HG02642 (cell line): ENCODE measurements around the gene HTR4.
A peak's percentile ranks its signal among the peaks of the same experiment; 100 is the strongest.
"Not testable (repeated sequence)": the region's sequence is repeated elsewhere in the genome, so short reads cannot be mapped to it uniquely, and the experiment has no call there.

Experiments
- ATAC-seq: cut with Tn5 transposase; IDR thresholded peaks from one replicate; pipeline ENCODE4 v1.9.1; 2021; ENCODE audit warnings: mild to moderate bottlenecking; ENCODE audit not compliant: unreplicated experiment, poor library complexity

The HTR4 gene, protein sequence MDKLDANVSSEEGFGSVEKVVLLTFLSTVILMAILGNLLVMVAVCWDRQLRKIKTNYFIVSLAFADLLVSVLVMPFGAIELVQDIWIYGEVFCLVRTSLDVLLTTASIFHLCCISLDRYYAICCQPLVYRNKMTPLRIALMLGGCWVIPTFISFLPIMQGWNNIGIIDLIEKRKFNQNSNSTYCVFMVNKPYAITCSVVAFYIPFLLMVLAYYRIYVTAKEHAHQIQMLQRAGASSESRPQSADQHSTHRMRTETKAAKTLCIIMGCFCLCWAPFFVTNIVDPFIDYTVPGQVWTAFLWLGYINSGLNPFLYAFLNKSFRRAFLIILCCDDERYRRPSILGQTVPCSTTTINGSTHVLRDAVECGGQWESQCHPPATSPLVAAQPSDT

DNA sequence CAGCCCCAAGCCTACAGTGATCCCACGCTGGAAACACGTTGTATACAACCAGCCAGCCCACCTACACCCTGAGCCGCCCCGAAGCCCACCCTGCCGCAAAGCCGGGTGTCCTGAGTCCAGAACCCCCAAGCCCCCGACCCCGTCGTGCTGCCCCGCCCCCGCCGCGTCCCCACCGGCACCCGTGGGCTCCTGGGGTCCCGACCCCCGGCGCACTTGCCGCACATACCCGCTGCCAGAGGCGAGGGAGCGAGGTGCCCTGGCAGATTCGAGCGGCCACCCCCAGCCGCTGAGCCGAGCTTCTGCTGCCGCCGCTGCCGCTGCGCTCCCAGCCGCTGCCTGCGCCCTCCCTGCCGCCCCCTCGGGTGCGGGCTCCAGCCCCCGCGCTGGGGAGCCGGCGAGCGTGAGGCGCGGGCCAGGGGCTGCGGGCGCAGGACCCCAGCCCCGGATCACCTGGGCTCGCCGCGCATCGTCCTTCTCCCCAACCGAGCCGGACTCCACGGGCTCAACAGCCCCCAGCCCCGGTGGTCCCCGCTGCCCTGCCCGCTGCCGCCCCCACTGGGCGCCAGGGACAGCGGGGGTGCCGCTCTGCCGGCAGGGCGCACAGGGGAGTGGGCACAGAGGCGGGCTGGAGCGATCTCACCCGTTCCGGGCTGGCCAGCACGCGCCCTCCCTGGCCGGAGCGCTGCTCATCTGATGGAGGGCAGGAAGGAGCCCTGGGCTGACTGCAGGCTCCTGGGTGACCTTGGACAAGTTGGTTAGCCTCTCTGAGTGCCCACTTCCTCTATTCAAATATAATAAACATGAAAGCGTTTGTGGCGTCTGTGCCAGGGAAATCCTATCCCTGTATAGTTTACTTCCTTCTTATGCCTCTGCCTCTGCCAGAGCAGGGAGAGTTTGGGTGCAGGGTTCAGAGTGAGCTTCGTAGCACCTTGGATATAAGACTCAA lies at the start of gene HTR4:
HTR4 (minus strand) TSS at position 692 of the 946 bp plus-strand sequence. CDS start 17,513 bp downstream, outside the sequence.
- ATAC-seq, result no peak

DNA sequence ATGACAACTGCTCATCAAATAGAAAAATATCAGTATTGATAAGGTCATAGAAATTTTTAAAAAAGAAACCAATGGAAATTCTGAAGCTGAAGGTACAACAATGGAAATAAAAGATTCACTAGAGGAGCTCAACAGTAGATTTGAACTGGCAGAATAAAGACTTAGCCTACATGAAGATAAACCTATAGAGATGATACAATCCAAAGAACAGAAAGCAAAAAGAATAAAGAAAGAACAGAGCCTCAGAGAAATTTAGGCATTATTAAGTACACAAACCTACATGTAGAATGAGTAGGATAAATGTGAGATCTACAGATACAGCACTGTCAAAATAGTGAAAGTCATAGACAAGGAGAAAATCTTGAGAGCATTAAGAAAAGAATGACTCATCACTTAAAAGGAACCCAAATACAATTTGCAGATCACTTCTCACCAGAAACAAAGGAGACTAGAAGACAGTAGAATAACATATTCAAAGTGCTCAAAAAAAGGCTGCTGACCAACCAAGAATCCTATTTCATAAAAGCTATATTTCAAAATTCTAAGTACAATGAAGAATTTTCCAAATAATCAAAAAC lies 47.8 kb upstream of the HTR4 start:
- no peak for ATAC-seq

DNA sequence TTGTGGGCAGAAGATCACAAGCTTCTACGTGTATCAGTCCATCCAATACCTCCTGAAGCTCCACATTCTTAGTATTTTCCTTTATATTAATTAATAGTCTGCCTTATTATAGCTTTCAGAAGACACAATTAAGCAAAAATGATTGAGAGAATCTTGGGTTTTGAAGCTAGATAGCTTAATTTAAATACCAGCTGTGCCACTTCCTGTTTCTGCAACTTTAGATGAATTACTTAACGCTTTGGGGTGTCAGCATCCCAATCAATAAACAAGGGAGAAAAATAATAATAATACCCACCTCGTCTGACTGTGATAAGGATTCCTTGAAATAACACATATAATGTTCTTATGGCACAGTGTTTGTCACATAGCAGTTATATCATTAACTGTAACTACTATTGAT lies 44.7 kb upstream of the HTR4 start:
- ATAC-seq, result no peak

DNA sequence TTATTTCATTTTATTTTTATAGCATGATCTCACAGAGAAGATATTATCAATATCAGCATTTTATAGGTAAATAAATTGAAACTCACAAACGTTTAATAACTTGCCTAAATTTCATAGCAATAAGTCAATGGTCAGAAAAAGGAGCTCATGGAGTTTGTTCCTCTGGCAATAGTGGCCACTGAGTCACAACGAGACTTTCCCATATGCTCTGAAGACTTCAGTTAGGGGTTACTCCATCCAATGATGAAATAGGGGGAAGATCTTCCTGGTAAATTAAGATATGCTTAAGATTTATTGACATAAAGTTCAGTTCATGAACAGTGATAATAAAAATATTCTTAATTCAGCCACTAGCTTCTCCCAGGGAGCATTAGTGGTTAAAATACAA lies 43.5 kb upstream of the HTR4 start:
- ATAC-seq, result no peak

DNA sequence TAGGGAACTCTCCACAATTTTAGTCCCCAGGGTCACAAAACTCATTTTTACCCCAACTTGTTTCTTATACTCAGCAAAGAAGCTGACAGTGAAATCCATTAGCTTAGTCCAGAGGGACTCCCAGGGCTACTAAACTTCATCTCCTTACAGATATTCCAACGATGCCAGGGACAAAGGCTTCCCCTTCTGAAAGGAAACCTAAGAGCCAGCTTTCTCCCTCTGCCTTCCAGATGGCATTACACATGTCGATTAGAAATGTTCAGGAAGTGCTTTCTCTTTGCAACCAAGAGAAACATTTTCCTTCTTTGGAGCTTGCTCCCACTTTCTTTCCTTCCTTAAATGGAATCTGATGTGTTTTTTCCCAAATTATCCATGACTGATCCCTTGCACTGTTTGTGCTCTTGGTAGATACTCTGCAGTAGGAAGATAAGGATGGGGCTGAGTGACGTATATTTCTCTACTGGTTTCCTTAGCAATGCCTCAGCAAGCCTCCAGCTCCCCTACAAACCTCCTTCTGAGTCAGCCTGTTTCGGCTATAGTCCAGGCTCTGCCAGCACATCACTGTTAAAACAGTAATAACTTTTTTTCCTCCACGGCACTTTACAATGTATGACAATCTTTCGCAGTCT lies 43.0 kb upstream of the HTR4 start:
- ATAC-seq, result no peak

DNA sequence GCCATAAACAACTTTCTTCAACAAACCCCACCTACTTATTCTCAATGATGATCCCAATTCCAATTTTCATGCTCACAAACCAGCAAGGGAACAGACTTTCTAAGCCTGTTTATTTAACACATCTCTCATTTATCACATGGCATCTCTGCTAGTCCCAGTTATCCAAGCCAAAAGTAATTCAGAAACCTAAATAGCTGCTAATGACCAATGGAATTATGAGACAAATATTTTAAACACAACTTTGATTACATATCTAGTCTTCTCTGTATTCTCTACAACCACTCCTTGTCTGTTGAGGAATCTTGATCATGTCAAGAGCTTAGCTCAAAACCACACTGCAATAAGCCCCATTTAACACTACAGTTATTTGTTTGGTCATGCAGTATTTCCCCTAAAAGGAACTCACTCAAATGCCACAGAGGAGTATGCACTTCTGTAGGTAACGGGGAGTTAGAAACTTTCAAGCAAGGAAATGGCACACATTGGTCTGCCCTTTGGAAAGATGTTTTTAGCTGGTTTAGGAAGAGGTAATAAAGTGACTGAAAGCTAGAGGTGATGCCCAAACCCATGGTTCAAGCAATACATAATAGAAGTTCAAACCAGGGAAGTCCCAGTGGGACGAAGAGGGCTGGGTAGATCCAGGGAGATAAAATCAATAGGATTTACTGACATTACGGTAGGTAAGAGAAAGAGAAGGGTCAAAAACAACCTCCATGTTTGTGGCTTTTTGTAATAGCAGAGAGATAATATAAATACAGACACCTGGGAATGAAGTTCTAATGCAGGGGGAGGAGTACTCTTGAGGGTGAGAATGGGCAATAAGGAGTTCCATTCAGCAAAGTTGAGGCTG lies 42.1 kb upstream of the HTR4 start:
- ATAC-seq, result no peak

DNA sequence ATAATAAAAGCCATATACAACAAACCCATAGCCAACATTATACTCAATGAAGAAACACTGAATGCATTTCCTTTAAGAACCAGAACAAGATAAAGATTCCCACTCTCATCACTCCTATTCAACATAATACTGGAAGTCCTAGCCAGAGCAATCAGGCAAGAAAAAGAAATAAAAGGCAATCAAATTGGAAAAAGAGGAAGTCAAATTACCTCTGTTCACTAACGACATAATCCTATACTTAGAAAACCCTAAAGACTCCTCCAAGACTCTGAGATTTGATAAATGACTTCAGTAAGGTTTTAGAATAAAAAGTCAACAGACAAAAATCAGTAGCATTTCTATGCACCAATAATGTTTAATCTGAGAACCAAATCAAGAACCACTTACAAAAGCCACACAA lies 36.6 kb upstream of the HTR4 start:
- no peak for ATAC-seq

DNA sequence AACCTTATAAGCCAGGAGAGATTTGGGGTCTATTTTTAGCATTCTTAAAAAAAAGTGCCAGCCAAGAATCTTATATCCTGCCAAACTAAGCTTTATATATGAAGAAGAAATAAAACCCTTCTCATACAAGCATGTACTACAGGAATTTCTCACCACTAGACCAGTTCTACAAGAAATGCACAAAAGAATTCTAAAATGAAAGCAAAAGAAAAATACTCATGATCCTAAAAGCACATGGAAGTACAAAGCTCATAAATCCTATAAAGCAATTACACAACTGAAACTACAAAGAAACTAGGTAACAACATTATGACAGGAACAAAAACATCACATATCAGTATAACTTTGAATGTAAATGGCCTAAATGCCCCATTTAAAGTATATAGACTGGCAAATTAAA lies 34.5 kb upstream of the HTR4 start:
- no peak for ATAC-seq

DNA sequence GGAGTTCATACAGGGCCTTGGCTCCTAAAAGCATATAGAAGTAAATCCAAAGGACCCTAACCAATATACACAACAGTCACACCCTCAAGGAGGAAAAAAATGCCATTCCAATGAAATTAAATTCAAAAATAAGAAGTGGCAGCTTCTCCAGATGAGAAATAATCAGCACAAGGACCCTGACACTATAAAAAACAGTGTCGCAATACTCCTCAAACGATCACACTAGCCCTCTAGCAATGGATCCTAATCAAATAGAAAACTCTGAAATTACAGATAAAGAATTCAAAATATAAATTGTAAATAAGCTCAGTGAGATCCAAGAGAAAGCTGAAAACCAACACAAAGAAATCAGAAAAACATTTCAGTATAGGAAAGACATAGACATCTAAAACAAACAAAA lies 33.5 kb upstream of the HTR4 start:
- ATAC-seq, result no peak

DNA sequence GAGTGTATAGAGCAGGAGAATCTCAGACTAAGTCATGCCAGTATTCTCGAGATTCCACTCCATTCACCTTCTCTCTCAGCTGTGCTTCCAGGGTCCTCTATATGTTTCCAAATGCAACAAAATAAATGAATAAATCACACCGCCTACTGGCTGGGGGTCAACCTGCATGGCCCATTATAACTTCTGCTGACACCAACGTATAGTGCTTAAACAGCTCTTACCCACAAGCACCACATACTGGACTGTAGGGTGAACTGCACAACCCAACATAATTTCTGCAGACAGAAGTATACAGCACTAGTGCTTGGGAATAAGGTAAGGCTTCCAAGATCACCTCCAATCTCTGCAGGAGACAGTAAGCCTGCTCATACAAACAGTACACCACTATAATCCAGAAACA lies 33.1 kb upstream of the HTR4 start:
- ATAC-seq, result peak; percentile 95

DNA sequence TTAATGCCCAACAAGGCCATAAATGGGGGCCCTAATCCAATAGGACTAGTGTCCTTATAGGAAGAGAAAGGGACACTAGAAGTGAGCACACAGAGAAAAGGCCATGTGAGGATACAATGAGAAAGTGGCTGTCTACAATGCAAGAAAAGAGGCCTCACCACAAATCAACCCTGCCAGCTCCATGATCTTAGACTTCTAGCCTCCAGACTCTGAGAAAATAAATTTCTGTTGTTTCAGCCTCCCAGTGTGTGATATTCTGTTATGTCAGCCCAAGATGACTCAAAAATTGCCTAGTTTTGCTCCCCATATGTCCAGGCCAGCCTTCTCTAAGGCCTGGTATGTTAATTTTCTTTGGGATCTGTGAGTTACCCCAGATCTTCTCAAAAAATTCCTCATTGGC lies 32.3 kb upstream of the HTR4 start:
- ATAC-seq, result no peak

DNA sequence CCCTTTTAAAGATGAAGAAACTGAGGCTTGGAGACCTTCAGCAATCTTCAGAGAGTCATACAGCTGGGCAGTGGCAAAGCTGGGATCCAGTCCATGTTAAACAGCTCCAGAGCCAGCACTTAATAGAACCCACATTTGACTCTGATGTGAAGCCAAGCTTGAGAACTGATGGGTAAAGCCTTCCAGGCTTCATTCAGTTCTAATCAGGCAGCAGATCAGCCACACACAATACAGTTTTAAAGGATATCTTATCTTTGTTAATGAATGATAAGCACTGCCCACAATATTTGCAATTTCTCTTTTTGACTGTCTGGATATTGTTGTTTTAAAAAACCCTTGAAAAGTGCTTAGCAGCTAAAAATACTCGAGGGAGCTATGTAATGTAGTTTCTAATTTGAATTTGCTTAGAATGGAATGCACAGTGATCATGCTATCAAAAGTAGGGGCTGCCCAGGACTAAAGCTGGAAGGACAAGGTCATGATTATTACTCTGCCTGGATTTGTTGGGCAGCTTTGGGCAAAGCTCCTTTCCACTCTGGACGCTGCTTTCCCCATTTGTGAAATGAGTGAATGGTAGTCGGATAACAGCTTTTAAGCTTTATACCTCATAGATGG lies 31.3 kb upstream of the HTR4 start:
- no peak for ATAC-seq

DNA sequence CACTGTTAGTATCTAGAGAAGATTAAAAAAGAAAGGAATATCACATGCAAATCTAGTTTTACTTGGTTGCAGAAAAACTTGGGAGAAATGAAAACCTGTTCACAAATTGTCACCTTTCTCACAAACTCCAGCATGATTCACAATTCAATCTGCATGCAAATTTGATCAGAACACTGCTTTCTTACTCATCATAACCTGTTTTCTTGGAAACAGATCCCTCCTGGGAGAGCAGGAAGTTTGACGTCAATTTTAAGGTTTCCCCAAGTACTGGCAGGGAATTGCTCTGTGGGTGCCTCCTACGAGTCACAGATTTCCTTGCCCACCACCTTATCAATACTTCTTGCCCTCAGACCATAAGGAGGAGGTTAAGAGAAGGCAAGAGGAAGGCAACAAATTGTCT lies 30.2 kb upstream of the HTR4 start:
- no peak for ATAC-seq

DNA sequence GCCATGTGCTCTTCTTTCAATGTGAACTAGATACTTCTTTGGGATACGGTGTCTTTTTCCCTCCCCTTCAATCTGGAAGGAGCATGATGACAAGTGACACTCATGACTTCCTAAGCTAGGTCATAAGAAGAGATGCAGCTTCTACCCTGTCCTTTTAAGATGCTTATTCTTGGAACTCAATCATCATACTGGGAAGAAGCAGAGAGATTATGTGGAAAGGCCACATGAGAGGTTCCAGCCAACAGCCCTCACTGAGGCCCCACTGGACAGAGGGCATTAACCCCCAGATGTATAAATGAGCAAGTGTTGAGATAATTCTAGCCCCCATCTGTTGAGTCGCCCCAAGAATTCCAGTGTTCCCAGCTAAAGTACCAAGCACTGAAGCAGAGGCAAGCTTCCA lies 29.3 kb upstream of the HTR4 start:
- no peak for ATAC-seq

DNA sequence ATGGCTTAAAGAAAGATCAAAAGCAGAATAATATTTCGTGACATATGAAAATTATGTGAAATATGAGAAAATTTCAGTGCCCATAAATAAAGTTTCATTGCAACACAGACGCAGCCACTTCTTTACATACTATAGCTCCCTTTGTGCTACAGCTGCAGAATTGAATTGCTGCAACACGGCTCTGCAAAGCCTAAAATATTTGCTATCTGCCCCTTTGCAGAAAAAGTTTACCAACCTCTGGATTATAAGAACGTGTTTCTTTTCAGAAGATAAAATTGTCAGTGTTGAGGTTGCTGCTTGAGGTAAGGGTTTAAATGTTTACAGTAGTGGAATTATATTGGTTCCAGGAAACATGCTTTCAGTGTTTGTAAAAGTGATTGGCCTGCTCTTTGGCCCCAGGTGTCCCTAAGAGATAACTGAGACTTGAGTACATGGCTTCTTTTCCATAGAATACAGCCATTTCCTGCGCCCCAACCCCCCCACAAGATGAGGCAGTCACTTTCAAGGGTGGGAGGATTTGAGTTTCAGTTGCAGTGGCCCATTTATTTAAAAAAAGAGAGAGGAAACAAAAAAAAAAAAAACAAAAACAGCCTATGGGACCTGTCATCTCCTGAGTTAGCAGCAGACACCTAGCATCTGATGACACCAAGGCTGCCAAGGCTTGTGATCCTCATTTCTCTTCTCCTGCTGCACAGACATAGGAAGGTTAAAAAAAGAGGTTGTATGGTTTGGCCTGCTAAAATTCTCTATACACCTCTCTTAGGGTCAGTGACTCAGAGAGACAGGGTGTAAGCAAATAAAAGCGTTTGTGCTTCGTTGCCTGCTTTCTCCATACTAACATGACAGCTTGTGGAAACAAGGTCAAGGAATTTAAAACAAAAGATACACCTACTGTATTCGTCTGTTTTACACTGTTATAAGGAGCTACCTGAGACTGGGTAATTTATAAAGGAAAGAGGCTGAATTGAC lies 28.0 kb upstream of the HTR4 start:
- ATAC-seq, result no peak

DNA sequence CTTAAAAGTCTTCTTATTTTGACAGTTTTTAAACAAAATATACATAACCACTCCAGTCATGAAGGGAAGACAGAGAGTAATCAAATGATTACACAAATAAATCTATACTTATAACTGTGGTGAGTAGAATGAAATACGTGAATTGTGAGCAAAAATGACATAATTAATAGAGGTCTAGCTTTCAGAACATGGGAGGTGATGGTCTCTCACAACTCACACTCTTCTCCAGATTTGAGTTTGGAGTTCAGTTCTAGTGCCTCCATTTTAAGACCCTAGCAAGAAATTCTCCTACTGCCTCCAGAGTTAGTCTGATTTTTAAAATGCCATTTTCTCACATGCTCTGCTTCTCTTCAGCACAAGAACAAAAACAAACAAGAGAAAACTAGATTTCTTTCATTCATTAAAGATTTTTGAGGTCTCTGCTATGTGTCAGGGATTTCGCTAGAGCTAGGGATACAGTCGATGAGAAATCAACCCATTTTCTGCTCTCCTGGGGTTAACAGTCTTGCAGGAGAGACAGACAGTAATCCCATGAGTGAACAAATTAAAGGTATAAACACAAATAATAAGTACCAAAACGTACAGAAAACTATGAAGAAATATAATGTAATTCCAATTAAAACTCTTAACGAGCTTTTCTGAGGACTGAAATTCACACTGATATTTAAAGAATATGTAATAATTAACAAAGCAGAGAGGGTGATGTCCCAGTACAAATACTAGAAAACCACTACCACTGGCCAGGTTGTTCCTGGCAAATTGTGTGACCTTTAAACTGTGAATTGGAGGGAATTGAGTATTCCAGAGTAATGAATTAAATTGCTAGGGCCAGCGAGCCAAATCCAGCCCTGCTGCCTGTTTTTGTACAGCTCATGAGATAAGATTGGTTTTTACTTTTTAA lies 27.1 kb upstream of the HTR4 start:
- ATAC-seq, result no peak

DNA sequence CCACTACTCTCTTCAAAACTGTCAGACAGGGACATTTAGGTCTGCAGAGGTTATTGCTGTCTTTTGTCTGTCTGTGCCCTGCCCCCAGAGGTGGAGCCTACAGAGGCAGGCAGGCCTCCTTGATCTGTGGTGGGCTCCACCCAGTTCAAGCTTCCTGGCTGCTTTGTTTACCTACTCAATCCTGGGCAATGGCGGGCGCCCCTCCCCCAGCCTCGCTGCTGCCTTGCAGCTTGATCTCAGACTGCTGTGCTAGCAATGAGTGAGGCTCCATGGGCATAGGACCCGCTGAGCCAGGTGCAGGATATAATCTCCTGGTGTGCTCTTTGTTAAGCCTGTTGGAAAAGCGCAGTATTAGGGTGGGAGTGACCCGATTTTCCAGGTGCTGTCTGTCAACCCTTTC lies 19.4 kb upstream of the HTR4 start:
- ATAC-seq, result not testable (repeated sequence)
